Erythroblast (primary cell): Measurements from ENCODE around the gene MRPS35.
"Not testable (repeated sequence)": the region's sequence is repeated elsewhere in the genome, so short reads cannot be mapped to it uniquely, and the experiment has no call there.

Experiments
- DNase-seq, 2 experiments: peaks; one replicate each; lab custom pipeline; 2025; lab: John Stamatoyannopoulos, UW
- GATA1 ChIP-seq: IDR thresholded peaks from 2 replicates; pipeline ENCODE4 v1.6.1; 2011; ENCODE audit warnings: low read depth, mild to moderate bottlenecking, control low read depth, low read length, moderate library complexity
- POLR2A ChIP-seq: IDR thresholded peaks from 2 replicates; pipeline ENCODE4 v1.6.1; 2011; ENCODE audit warnings: mild to moderate bottlenecking, low read length

MRPS35 gene

GRCh38 chr12:27733052-27733656 is 22.5 kb downstream of the MRPS35 start:
- DNase-seq: peak; percentile 43 to 68
- no peak for TF ChIP-seq POLR2A
- no peak for TF ChIP-seq GATA1

DNA sequence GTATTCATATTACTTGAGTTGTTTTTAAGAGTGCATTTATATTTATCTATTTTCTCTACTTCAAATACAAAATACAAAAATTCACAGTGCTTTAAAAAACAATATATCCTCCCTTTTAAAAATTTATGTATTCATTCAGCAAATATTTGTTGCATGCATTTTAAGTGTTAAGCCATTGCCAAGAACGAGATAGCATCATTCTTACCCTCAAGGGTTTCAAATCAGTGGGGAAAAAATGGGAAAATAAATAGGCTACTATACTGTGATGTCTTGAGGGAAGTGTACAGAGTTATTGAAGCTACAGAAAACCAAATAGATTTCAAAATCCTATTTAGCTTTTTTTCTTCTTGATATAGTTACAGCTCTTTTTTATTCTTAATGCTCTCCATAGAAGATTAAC is 23.2 kb downstream of the MRPS35 start:
- TF ChIP-seq GATA1 (no peak), POLR2A (no peak)
- no peak for DNase-seq

DNA sequence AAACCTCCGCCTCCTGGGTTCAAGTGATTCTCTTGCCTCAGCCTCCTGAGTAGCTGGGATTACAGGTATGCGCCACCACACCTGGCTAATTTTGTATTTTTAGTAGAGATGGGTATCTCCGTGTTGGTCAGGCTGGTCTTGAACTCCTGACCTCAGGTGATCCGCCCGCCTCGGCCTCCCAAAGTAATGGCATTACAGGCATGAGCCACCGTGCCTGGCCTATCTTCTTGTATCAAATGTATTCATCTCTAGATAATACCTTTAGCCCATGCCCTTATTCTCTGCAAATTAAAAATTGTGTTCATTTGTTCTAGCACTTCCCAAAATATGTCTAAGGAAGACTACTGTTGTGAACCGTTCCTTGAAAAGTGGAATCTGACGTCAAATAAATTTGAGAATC is 23.7 kb downstream of the MRPS35 start:
- DNase-seq: not testable (repeated sequence)

- no peak for DNase-seq
- TF ChIP-seq GATA1 (no peak), POLR2A (no peak)
Observed at GRCh38 chr12:27743601-27744000, 33.0 kb downstream of the MRPS35 start.

GRCh38 chr12:27745734-27746133 is 35.1 kb downstream of the MRPS35 start:
- DNase-seq: not testable (repeated sequence)

- no peak for DNase-seq
Observed at GRCh38 chr12:27747111-27747820, 36.6 kb downstream of the MRPS35 start.

DNA sequence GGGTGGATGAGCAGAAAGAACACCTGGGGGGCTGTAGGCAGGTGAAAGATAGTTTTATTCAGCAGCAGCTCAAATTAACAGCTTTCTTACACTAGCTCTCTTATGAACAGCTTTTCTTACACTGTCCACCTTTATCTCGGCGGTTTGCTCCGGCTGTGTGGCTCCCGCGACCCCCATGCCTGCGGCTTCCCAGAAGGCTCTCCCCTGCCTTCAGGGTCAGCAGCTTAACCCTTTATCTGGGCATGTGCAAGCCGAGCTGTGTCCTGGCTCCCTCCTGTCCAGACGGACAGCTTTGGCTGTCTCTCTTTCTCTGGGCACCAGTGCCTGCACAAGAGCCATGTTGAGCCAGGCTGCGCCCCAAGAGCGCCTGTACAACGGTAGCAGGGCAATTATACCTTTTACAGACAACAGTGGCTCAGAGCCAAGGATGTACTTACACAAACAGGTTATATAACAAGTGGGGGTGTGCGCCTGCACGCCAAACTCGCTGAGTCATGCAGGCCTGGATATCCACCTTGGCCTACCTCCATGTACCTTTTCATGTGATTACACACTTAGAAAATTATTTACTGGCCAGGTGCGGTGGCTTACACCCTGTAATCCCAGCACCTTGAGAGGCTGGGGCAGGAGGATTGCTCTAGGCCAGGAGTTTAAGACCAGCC is 40.9 kb downstream of the MRPS35 start:
- TF ChIP-seq POLR2A: no peak
- peak; percentile 5 to 9 for DNase-seq

More at GRCh38 chr12:27747111-27747820, 36.6 kb downstream of the MRPS35 start:
- TF ChIP-seq POLR2A (no peak), GATA1 (no peak)

- no peak for DNase-seq
- TF ChIP-seq POLR2A (no peak), GATA1 (no peak)
Observed at GRCh38 chr12:27754795-27755194, 44.2 kb downstream of the MRPS35 start.

GRCh38 chr12:27756670-27757195 is 46.1 kb downstream of the MRPS35 start:
- no peak for DNase-seq
- no peak for TF ChIP-seq GATA1
- TF ChIP-seq POLR2A: no peak

GRCh38 chr12:27762757-27763156 is 52.1 kb downstream of the MRPS35 start:
- DNase-seq: no peak
- TF ChIP-seq GATA1 (no peak), POLR2A (no peak)

DNA sequence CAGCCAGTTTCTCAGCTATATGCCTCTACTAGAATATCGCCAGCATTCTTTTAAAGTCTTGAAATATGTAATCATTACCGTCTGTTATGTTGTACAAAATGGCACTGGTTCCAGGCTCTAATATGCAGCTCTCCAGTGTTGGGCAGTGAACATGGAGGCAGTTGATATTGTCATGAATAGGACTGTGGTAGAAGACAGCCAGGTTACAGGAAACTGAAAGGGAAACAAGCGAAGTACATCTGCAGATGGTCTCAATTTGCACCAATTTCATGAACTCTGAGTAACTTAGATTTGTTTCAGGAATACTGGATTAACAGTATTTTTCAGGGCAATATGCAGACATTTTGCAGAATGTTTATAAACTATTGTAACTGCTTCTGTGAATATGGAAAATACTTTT is 56.0 kb downstream of the MRPS35 start:
- TF ChIP-seq POLR2A: no peak
- no peak for TF ChIP-seq GATA1
- no peak for DNase-seq

DNA sequence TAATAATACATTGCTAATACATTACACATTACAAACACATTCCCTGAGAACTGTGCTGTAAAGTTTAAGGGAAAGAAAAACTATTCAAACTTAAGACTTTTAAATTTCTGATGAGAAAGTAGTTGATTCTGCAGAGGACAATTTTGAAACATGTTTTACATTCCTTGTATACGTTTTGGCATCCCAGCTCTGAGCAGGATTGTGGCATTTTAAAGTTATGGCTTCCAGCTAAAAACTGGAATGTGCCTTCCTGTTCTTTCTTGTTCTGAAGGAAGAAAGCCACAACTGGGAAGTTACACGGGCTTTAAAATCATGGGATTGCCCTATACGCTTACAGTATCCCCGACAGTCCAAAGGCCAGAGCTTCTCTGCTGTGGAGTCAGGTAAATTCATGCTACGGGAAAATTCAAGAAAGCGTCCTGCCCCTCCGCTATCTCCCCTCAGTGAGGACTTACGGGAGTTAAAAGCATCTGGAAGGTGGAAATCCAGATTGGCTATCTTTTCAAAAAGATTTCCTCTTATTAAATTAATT is 58.6 kb downstream of the MRPS35 start:
- TF ChIP-seq POLR2A (no peak), GATA1 (no peak)
- no peak for DNase-seq

GRCh38 chr12:27771481-27772327 is 61.1 kb downstream of the MRPS35 start:
- no peak for TF ChIP-seq GATA1
- TF ChIP-seq POLR2A: no peak
- DNase-seq: no peak
